Measurements from ENCODE around the gene FAT2.

DNA sequence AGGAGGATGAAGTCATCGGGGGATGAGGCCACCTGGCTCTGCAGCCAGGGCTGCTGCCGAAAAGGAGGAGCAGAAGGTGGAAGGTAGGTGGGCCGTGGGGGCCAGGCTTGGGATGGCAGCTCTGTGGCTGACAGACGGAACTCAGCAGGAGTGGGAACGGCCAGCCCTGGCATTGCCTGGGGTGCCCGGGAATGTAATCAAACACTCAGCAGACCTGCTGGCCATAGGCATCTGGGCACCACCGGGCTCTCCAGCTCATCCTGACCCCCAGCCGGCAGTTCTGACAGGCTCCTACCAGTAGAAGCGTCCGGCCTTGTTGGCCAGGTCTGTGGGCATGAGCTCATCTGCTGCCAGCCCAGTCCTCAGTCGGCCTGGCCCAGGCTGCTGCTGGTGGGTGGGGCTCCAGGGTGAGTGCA is 4.3 kb upstream of the FAT2 start:
- TF ChIP-seq, protein P1, sequence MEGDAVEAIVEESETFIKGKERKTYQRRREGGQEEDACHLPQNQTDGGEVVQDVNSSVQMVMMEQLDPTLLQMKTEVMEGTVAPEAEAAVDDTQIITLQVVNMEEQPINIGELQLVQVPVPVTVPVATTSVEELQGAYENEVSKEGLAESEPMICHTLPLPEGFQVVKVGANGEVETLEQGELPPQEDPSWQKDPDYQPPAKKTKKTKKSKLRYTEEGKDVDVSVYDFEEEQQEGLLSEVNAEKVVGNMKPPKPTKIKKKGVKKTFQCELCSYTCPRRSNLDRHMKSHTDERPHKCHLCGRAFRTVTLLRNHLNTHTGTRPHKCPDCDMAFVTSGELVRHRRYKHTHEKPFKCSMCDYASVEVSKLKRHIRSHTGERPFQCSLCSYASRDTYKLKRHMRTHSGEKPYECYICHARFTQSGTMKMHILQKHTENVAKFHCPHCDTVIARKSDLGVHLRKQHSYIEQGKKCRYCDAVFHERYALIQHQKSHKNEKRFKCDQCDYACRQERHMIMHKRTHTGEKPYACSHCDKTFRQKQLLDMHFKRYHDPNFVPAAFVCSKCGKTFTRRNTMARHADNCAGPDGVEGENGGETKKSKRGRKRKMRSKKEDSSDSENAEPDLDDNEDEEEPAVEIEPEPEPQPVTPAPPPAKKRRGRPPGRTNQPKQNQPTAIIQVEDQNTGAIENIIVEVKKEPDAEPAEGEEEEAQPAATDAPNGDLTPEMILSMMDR (IDR thresholded peaks at IDR 0.05; ENCODE audit: insufficient read depth, low read length, poor library complexity, severe bottlenecking): no peak
- no peak for TF ChIP-seq EZH2phosphoT487 (conservative IDR thresholded peaks at IDR 0.05; ENCODE audit: low read length)

All from SU-DHL-6 (cell line).